Measurements from ENCODE around the gene GOLGA3.
A peak's percentile ranks its signal among the peaks of the same experiment; 100 is the strongest.

The GOLGA3 gene

DNA sequence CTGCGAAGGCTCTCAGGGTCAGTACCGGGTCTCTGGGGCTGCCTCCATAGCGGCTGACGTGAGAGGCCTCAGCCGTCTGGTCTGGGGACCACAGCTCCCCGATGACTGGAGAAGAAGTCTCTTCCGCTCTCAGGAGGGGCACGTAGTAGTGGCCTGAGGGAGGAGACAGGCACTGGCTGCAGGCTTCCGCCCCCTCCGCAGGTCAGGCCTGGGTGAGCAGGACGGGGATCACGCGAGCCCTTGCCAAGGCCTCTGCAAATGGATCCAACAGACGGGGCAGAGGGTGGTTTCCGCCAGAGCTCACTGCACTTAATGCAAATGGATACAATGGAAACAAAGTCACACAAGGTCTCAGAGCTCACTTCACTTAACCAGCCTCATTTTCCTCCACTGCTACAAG is 91.8 kb downstream of the GOLGA3 start:
- no peak for ATAC-seq
- peaks cover under 1% of the 10 kb centered on the region for H3K4me1 Mint-ChIP-seq
- no peaks in the 10 kb centered on the region for H3K9me3 Mint-ChIP-seq
- no peak overlapping the region for H3K4me3 Mint-ChIP-seq
- no peak overlapping the region for H3K27ac Mint-ChIP-seq
- peaks cover 100% of the 10 kb centered on the region for H3K36me3 Mint-ChIP-seq
- no peak for DNase-seq (ENCODE audit: low spot score in 2 of 2)

DNA sequence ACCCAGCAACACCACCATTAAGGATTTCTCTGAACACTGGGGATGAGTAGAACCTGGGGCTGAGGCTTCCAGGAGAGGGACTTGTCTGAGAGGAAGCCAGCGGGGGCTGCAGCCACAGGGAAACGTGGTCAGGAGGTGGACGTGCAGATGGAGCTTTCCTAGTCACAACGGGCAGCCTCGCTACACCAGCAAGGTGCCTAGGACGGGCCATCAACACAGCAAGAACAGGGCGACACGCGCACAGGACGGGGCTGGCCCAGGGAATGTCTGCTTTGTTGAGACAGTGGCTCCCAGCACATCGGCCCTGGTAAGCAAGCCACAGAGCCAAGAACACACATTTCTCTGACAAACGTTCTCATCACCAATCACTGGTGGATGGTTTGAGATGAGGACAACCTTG is 92.3 kb downstream of the GOLGA3 start:
- H3K9me3 Mint-ChIP-seq = no peaks in the 10 kb centered on the region
- peaks cover 100% of the 10 kb centered on the region for H3K36me3 Mint-ChIP-seq
- no peak overlapping the region for H3K4me3 Mint-ChIP-seq
- no peak for DNase-seq (ENCODE audit: low spot score in 2 of 2)
- H3K4me1 Mint-ChIP-seq = peaks cover 5% of the 10 kb centered on the region
- H3K27ac Mint-ChIP-seq = no peak overlapping the region
- no peak for ATAC-seq

DNA sequence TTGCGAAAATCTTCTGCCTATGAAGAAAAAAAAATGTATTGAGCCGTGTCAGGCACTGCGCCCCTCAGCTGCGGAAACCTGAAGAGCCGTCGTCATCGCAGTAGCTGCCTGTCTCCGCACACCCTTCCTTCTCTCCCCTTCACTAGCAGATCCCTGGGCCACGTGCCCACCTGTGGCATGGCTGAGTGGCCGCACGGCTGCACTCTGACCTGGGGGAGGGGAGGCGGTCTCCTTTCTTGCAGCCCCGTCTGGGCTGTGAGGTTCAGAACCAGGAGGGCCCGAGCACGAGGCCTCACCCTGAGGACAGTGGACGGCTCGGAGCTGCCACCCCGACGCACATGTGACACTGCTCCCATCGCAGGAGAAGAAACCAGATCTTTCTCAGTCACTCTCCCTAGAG is 93.2 kb downstream of the GOLGA3 start:
- ATAC-seq = no peak
- Mint-ChIP-seq H3K4me1 (peaks cover 5% of the 10 kb centered on the region), H3K27ac (no peak overlapping the region), H3K9me3 (no peaks in the 10 kb centered on the region), H3K4me3 (no peak overlapping the region), H3K36me3 (peaks cover 100% of the 10 kb centered on the region)
- DNase-seq (ENCODE audit: low spot score in 2 of 2) = no peak

DNA sequence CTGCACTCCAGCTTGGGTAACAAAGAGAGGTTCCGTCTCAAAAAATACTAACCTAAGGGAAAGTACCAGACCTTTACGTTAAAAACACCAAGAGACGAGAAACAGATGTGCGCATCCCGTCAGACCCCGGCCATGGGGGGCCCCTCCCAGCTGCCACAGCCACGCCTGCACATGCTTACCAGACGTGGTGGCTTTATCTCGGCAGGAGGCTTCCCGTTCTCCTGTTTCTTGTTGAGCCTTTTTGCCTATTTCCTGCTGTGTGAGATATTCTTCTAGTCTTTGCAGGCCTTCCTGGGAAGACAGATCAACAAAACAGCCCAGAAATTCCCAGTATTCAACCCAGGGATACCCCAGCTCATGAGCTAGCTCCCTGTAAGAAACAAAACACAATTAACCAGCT is 94.5 kb downstream of the GOLGA3 start:
- ATAC-seq (no peak), DNase-seq (ENCODE audit: low spot score in 2 of 2) (no peak)
- peaks cover 100% of the 10 kb centered on the region for H3K36me3 Mint-ChIP-seq
- no peak overlapping the region for H3K4me3 Mint-ChIP-seq
- H3K9me3 Mint-ChIP-seq = no peaks in the 10 kb centered on the region
- H3K27ac Mint-ChIP-seq = peak overlapping the region; percentile 67
- peaks cover 14% of the 10 kb centered on the region for H3K4me1 Mint-ChIP-seq

DNA sequence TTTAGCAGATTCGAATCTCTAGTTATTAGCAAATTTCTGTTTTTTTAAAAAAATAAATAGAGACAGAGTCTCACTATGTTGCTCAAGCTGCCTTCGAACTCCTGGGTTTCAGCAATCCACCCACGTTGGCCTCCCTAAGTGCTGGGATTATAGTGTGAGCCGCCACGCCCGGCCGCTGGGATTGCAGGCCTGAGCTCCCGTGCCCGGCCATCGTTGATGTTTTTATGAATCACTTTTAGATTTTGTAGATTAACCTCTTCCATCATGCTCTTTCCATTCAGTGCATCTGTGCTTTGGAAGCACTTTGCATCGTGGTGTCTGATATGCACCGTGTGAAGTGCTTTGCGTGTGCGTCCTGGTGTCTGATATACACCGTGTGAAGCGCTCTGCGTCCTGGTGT is 97.1 kb downstream of the GOLGA3 start:
- Mint-ChIP-seq H3K4me3 (no peak overlapping the region), H3K27ac (no peak overlapping the region), H3K9me3 (no peaks in the 10 kb centered on the region), H3K36me3 (peaks cover 100% of the 10 kb centered on the region), H3K4me1 (peaks cover 14% of the 10 kb centered on the region)
- ATAC-seq (no peak), DNase-seq (ENCODE audit: low spot score in 2 of 2) (no peak)

DNA sequence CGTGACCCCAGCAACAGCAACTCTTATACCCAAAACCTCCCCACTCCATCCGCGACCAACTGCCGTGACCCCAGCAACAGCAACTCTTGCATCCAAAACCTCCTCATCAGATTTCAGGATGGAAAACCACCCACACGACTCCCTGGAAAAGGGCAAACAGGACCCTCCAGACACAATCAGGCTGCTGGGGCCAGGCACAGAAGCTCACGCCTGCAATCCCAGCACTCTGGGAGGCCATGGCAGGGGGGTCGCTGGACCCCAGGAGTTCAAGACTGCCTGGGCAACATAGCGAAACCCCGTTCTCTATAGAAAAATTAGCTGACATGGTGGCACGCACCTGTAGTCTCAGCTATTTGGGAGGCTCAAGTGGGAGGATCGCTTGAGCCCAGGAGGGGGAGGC is 98.3 kb downstream of the GOLGA3 start:
- no peak for DNase-seq (ENCODE audit: low spot score in 2 of 2)
- no peak overlapping the region for H3K4me3 Mint-ChIP-seq
- H3K27ac Mint-ChIP-seq = peak overlapping the region; percentile 89
- H3K36me3 Mint-ChIP-seq = peaks cover 100% of the 10 kb centered on the region
- H3K9me3 Mint-ChIP-seq = no peaks in the 10 kb centered on the region
- peaks cover 14% of the 10 kb centered on the region for H3K4me1 Mint-ChIP-seq
- peak; percentile 19 for ATAC-seq

DNA sequence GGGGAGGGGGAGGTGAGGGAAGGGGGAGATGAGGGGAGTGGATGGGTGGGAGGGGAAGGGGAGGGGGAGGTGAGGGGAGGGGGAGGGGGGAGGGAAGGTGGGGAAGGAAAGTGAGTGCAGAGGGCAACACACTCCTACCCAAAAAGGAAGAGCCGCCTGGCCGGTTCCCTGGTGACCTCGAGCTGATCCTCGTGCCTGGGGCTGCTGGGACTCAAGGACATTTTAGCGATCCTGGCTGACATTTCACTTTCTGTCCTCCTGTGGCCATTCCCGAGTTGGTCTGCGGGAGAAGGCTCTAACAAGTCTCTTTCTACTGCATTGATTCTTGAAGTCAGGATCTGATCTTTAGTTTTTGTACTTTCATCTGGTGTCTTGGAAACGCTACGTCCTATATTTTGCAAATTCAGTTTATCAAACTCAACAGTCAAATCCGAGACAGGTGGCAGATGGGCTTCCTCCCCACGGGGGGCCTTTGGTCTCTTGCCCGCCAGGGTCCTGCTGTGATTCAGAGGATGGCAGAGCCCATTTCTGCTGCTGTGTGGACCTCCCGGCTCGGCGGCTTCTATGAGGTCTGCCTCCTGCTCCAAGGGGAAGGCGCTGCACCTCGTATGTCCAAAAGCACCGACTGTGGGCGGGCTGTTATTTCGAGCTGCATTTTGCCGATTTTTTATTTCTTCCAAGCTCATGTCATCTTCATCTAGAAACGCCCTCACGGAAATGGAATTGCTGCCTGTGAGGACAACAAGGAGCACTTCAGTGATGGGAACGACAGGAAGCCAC is 98.9 kb downstream of the GOLGA3 start:
- H3K4me1 Mint-ChIP-seq = peaks cover 14% of the 10 kb centered on the region
- DNase-seq (ENCODE audit: low spot score in 2 of 2) = no peak
- no peaks in the 10 kb centered on the region for H3K9me3 Mint-ChIP-seq
- H3K27ac Mint-ChIP-seq = peak overlapping the region; percentile 89
- H3K4me3 Mint-ChIP-seq = no peak overlapping the region
- no peak for ATAC-seq
- peaks cover 100% of the 10 kb centered on the region for H3K36me3 Mint-ChIP-seq

DNA sequence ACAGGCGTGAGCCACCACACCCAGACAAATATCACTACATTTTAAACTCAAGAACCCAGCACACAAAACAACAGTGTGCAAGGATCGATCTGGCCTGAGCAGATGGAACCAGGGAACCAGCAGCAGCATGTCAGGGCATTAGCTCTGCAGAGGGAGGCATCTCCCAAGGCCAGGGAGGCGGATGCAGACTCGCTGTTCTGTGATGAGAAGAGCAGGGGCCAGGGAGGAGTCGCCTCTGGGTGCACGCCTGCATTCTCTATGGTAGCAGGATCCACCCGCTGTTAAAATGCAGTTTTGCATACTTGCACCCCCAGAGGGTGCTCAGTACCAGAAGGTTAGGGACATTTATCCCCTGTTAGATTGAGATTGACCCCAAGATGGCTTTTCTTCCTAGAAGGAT is 100.2 kb downstream of the GOLGA3 start:
- ATAC-seq = no peak
- DNase-seq (ENCODE audit: low spot score in 2 of 2) = no peak
- Mint-ChIP-seq H3K9me3 (no peaks in the 10 kb centered on the region), H3K36me3 (peaks cover 100% of the 10 kb centered on the region), H3K4me1 (peaks cover 16% of the 10 kb centered on the region), H3K4me3 (no peak overlapping the region), H3K27ac (peak overlapping the region; percentile 52)

DNA sequence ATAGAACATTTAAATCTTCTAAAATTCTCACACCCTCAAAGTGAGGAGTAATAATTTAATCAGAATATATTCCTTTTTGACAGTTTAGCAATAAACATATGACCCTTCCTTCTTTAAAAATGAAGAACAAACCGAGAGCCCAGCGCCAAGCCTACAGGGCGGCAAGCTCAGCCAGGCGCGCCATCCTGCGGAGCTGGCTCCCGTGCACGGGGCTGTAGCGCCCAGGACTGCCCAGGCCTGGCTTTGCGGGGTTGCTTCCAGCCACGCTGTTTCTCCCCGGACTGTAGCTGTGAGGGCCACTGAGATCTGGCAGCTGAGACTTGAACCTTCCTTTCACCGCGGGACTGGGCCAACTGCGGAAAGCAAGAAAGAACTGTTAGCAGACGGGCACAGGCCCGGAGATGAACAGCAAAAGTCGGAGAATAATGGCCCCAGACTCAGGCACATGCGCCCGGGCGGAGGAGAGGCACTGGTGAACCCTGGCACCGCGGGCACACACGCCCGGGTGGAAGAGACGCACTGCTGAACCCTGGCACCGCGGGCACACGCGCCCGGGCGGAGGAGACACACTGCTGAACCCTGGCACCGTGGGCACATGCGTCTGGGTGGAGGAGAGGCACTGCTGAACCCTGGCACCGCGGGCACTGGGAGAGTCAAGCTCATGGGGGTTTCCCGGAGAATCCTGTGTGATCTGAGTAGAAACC is 101.4 kb downstream of the GOLGA3 start:
- no peak for DNase-seq (ENCODE audit: low spot score in 2 of 2)
- ATAC-seq = peak; percentile 22
- H3K27ac Mint-ChIP-seq = peak overlapping the region; percentile 50
- peaks cover 100% of the 10 kb centered on the region for H3K36me3 Mint-ChIP-seq
- peaks cover 19% of the 10 kb centered on the region for H3K4me1 Mint-ChIP-seq
- no peaks in the 10 kb centered on the region for H3K9me3 Mint-ChIP-seq
- H3K4me3 Mint-ChIP-seq = no peak overlapping the region

DNA sequence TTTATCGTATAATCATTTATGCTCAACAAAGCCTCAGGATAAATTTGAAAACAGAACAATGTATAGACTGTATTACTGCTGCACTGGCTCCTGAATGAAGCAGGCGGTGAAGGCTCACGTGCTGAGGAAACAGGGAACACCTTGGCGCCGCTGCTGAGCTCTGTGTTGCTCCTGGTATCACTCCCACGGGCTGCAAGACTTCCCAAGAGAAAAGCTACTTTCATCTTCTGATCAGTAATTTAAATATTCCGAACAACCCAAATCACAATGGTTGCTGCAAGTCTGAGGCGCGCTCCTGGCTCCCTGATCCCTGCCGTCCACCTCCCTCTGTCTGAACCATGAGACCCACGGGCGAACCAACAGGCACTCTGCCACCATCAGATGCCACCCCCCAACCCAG is 102.3 kb downstream of the GOLGA3 start:
- ATAC-seq (no peak), DNase-seq (ENCODE audit: low spot score in 2 of 2) (no peak)
- H3K36me3 Mint-ChIP-seq = peaks cover 100% of the 10 kb centered on the region
- H3K27ac Mint-ChIP-seq = peak overlapping the region; percentile 50
- no peaks in the 10 kb centered on the region for H3K9me3 Mint-ChIP-seq
- H3K4me3 Mint-ChIP-seq = no peak overlapping the region
- peaks cover 14% of the 10 kb centered on the region for H3K4me1 Mint-ChIP-seq

DNA sequence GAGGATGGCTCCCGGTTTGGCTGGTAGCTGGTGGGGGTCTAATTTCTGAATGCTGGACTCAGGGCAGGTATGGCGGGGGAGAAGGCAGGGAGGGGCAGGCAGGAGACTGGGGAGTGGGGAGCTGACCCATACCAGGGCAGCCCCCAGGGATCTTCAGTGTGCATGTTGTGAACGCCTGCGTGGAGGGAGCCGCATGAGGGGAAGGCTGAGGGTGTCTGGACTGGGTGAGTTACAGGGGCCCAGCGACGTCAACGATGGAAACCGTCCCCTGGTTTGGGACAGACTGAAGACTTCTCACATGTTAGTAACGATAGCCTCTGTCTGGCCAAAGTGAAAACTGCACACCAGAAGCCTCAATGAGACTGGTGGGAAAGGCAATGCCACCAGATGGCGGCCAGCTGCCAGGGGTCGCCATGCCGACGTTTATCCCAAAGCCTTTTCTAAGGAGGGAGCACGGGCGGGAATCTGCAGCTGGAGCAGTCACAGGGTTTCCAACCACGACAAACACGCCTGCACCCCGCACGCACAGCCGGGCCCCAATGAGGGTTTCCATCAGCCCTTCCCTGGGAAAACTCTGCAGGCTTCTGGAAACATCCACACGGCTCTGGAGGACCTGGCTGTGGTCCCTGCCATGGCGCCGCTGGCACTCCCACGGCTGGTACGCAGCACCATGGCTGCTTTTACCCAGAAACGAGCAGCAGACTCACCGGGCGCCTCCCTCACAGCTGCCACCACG is 104.0 kb downstream of the GOLGA3 start:
- no peak overlapping the region for H3K4me3 Mint-ChIP-seq
- H3K9me3 Mint-ChIP-seq = no peaks in the 10 kb centered on the region
- H3K36me3 Mint-ChIP-seq = peaks cover 100% of the 10 kb centered on the region
- peak overlapping the region; percentile 23 for H3K27ac Mint-ChIP-seq
- H3K4me1 Mint-ChIP-seq = peaks cover 7% of the 10 kb centered on the region
- DNase-seq (ENCODE audit: low spot score in 2 of 2) (no peak), ATAC-seq (no peak)

DNA sequence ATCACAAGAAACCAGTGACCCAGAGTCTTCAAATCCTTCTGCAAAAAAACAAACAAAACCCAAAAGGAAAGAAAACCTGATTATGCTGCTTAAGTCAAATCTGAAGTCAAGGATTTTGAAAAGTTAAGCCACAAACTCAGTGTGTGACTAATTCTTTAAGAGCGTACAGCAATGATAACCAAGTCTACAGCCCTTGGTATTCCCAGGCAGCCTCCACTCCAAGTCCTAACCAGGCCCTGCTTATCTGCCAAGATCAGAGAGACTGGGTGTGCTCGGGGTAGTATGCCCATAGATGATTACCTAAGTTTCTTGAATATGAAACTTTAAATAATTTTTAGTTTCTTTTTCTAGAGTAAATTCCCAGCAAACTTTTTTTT is 104.9 kb downstream of the GOLGA3 start:
- Mint-ChIP-seq H3K9me3 (no peaks in the 10 kb centered on the region), H3K4me1 (peaks cover 11% of the 10 kb centered on the region), H3K27ac (no peak overlapping the region), H3K4me3 (no peak overlapping the region), H3K36me3 (peaks cover 100% of the 10 kb centered on the region)
- DNase-seq (ENCODE audit: low spot score in 2 of 2) (no peak), ATAC-seq (no peak)

DNA sequence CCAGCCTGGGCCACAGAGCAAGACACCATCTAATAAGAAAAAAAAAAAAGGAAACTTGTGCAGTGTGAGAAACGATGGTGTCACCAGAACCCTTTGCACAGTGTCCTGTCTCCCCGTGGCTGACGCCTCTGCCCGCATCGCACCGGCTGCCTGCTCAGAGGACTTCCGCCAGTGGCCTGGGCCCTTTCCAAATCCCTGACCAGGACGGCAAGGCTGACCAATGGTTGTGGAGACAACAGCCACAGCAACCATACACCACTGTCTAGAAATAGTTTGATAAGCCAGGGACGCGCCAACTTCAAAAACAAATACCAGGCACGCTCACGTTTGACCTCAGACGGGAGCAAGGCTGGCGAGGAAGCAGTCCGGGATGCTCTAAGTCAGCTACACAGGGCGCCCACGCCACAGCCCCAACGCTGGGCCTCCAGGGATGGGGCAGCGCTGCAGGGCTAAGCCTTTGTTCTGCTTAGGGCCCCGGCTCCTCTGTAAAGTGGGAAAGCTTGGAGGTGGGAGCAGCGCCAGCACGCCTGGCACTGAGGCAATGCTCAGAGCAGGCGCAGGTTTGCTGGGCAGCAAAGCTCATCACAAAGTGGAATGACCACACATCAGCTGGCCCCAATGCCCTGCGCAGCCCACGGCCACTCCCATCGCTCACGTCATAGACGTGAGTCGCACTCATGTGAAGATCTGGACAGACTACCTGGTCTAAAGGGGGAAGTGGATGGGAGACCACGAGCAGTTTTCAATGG is 105.5 kb downstream of the GOLGA3 start:
- Mint-ChIP-seq H3K27ac (no peak overlapping the region), H3K4me1 (peaks cover 13% of the 10 kb centered on the region), H3K9me3 (no peaks in the 10 kb centered on the region), H3K4me3 (no peak overlapping the region), H3K36me3 (peaks cover 100% of the 10 kb centered on the region)
- ATAC-seq = no peak
- DNase-seq (ENCODE audit: low spot score in 2 of 2) = no peak

DNA sequence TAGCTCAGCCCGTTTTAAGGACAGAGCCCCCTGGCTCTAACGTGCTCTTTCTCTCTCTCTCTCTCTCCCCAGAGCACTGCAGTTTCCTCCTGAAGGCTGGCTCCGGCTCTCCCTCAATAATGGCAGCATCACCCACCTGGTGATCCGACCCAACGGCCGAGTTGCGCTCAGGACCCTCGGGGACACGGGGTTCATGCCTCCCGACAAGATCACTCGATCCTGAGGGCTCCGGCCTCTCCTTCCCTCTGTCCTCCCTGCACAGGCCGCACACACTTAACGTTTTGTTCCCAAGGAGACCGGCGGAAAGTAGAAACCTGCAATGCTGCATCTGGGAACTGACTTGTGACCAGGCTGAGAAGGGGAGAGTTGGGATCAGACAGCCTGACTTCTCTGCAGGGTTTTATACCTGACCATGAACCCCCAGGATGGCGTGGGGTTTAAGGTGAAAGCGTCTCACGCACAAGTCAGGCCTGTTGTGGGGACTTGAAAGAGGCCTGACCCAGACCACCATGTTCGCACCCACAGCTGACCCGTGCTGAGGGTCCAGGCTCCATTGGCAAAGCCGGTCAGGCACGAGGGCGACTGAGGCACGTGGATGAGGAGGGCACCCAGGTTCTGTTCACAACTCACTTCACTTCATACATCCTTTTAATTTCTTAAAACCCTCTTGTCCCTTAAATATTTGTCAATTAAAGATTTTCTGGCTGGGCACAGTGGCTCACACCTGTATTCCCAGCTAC is 107.9 kb downstream of the GOLGA3 start:
- H3K27ac Mint-ChIP-seq = peak overlapping the region; percentile 60
- H3K9me3 Mint-ChIP-seq = no peaks in the 10 kb centered on the region
- H3K4me1 Mint-ChIP-seq = peaks cover 13% of the 10 kb centered on the region
- no peak overlapping the region for H3K4me3 Mint-ChIP-seq
- no peak for DNase-seq (ENCODE audit: low spot score in 2 of 2)
- ATAC-seq = no peak
- peaks cover 98% of the 10 kb centered on the region for H3K36me3 Mint-ChIP-seq

DNA sequence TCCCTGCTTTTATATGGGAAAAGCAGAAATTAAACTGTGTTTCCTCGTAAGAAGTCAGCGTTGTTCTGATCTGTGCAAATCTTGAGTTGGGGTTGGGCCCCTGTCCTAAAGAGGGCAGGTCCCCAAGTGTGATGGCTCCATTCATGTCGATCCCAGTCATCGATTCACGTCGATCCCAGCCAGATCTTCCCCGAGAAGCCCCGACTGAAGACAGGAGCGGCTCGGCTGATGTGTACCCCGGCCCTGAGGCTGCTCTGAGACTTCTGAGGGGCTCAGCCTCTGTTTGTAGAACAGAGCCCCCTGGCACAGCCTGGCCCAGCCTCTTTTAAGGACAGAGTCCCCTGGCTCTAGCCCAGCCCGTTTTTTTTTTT is 108.7 kb downstream of the GOLGA3 start:
- DNase-seq (ENCODE audit: low spot score in 2 of 2) (no peak), ATAC-seq (no peak)
- Mint-ChIP-seq H3K27ac (no peak overlapping the region), H3K4me3 (no peak overlapping the region), H3K4me1 (peaks cover 13% of the 10 kb centered on the region), H3K36me3 (peaks cover 98% of the 10 kb centered on the region), H3K9me3 (no peaks in the 10 kb centered on the region)

All from stimulated activated effector memory CD8-positive, alpha-beta T cell treated with anti-CD3 and anti-CD28 coated beads, Interleukin-12 subunit alpha, Interleukin-12 subunit beta, amount 100 ng/mL, for 72 hours (primary cell).